PC-3 (cell line): ENCODE measurements around the gene KIF17.

ENCODE experiments used
- EZH2 ChIP-seq: fragments of 300-600 bp; sonication (generic); IDR thresholded peaks from one replicate; pipeline ENCODE4 v1.6.1; 2017; ENCODE audit warnings: antibody characterized with exemption, mild to moderate bottlenecking, low read length; ENCODE audit not compliant: unreplicated experiment
- TF ChIP-seq, protein P1 (sequence below): fragments of 300-600 bp; sonication (generic); conservative IDR thresholded peaks from 2 replicates; pipeline ENCODE4 v1.5.1; 2017; ENCODE audit warnings: antibody characterized with exemption, low read depth, mild to moderate bottlenecking, low read length

DNA sequence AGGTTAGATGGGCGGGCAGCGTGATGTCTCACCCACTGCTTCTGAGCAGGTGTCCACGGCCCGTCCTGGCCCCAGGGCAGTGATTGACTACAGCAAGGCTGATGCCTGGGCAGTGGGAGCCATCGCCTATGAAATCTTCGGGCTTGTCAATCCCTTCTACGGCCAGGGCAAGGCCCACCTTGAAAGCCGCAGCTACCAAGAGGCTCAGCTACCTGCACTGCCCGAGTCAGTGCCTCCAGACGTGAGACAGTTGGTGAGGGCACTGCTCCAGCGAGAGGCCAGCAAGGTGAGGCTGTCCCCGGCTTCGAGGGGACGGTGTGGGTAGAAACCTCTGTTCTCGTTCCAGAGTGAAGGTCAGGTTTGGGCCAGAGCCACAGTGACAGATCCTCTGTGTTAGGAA, 68.9 kb downstream of the KIF17 start:
- TF ChIP-seq, protein P1, sequence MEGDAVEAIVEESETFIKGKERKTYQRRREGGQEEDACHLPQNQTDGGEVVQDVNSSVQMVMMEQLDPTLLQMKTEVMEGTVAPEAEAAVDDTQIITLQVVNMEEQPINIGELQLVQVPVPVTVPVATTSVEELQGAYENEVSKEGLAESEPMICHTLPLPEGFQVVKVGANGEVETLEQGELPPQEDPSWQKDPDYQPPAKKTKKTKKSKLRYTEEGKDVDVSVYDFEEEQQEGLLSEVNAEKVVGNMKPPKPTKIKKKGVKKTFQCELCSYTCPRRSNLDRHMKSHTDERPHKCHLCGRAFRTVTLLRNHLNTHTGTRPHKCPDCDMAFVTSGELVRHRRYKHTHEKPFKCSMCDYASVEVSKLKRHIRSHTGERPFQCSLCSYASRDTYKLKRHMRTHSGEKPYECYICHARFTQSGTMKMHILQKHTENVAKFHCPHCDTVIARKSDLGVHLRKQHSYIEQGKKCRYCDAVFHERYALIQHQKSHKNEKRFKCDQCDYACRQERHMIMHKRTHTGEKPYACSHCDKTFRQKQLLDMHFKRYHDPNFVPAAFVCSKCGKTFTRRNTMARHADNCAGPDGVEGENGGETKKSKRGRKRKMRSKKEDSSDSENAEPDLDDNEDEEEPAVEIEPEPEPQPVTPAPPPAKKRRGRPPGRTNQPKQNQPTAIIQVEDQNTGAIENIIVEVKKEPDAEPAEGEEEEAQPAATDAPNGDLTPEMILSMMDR, result no peak
- TF ChIP-seq EZH2, result no peak
